Fibroblast of villous mesenchyme (primary cell): ENCODE data around the gene DPAGT1. TPM values are rescaled to one million over a fixed set of nuclear protein-coding genes. Genes with fewer than 3 reads are reported as not detected.

Experiments used
- DNase-seq: peaks from one replicate; pipeline ENCODE4 v3.0.0-alpha.2; 2010; ENCODE audit warnings: low read depth
- H3K4me3 ChIP-seq: 2 replicates; pipeline ENCODE4 v1.5.1; 2011; ENCODE audit warnings: low read depth, mild to moderate bottlenecking, low read length
- total RNA-seq: library from RNA; depleted of rRNA; stranded (reverse); fragments of >200 nt; gene quantifications from 2 replicates; pipeline ENCODE4 v1.2.3, GENCODE V29; 2012
- TF ChIP-seq, protein P1 (sequence below): IDR thresholded peaks from 2 replicates; pipeline ENCODE4 v1.5.1; 2012; ENCODE audit warnings: low read depth, mild to moderate bottlenecking, low read length; ENCODE audit not compliant: insufficient read depth

Gene DPAGT1
- total RNA-seq: 21.3 and 29.4 TPM in 2 replicates

DNA sequence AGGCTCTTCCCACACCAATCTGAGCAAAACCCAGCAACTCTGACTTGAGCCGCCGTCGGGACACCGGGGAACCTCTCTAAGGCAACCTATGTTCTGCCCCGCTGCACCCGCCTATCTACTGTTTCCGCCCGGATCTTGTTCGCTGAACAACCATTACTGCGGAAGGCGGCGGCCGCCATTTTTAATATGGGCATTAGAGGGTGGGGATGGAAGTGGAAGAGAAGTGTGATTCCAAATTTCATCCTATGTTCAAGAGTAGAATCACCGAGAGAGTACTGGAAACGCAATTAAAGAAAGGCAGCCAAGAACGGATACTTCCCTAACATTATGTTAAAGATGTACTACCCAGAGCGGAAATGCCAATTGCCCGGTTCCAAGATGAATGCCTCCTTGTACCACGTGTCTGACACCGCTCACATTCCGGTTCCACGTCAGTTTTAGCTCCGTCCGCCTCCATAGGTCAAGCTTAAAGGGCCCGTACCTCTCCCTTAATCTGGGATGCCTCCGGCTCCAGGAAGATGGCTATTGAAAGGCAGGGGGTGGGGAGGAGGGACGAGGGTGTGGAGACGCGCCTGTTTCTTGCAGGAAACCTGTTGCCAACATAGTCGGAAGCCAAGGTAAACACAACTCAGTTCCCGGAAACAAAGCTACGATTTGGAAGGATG is at the start of gene DPAGT1:
DPAGT1 (minus strand) TSS at position 95 of the 665 bp plus-strand sequence. CDS start 198 bp downstream, outside the sequence.
- TF ChIP-seq, protein P1, sequence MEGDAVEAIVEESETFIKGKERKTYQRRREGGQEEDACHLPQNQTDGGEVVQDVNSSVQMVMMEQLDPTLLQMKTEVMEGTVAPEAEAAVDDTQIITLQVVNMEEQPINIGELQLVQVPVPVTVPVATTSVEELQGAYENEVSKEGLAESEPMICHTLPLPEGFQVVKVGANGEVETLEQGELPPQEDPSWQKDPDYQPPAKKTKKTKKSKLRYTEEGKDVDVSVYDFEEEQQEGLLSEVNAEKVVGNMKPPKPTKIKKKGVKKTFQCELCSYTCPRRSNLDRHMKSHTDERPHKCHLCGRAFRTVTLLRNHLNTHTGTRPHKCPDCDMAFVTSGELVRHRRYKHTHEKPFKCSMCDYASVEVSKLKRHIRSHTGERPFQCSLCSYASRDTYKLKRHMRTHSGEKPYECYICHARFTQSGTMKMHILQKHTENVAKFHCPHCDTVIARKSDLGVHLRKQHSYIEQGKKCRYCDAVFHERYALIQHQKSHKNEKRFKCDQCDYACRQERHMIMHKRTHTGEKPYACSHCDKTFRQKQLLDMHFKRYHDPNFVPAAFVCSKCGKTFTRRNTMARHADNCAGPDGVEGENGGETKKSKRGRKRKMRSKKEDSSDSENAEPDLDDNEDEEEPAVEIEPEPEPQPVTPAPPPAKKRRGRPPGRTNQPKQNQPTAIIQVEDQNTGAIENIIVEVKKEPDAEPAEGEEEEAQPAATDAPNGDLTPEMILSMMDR: no peak
- H3K4me3 ChIP-seq: peak within 1 kb of the TSS; percentile 89
- DNase-seq: peak; percentile 97

DNA sequence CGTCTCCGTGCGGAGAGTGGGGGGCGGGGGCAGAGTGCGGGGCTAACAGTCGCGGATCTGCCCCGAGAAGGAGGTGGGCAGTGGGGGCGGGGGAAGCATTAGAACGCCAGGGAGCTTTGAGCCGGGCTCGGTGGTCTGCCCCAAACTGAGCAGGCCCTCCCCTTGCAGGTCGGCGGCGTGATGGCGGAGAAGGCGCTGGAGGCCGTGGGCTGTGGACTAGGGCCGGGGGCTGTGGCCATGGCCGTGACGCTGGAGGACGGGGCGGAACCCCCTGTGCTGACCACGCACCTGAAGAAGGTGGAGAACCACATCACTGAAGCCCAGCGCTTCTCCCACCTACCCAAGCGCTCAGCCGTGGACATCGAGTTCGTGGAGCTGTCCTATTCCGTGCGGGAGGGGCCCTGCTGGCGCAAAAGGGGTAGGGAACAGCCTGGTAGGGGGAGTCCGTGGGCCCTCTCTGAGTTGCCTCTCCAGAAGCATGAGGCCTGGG is 48.2 kb upstream of the DPAGT1 start:
- TF ChIP-seq, protein P1: no peak
- DNase-seq: no peak
- peak overlapping the region; percentile 58 for H3K4me3 ChIP-seq

DNA sequence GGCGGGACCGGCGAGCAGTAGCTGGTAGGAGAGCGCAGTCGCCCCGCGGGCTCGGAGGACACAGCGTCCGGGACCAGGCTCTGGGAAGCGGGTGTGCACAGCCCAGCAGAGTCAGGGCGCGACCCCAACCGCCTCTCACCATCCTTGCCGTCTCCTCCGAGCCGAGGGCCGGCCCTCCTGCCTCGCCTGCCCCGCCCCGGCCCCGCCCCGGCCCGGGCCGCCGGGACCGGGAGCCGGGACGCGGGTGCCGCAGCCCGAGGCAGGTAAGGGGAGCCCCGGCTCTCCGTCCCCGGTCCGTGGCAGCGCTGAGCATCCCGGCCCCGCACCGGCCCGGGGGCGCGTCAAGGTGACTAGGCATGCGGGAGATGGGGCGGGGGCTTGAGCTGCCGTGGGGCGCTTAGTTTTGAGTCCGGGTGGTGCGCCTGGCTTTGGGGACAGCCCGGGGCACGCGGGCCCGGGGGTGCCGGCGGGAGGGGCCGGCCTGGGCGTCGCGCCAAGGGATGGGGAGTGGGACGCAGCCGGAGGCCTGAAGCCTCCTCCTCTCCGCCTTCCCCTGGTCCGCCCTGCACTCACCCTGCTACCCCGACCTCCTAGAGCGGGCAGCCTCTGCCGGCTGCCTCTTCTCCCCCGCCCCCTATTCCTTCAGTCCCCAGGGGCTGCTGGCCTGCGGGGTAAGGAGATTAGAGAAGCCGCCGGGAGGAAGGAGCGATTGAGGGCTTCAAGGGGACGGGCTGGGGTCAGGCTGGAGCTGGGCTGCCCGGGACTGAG is 47.5 kb upstream of the DPAGT1 start, which contains the start of gene ABCG4:
ABCG4 (plus strand) TSS at position 35 of the 768 bp plus-strand sequence. CDS start 914 bp downstream, outside the sequence.
- H3K4me3 ChIP-seq: peak within 1 kb of the TSS; percentile 58
- peak; percentile 16 for DNase-seq
- TF ChIP-seq, protein P1: no peak

DNA sequence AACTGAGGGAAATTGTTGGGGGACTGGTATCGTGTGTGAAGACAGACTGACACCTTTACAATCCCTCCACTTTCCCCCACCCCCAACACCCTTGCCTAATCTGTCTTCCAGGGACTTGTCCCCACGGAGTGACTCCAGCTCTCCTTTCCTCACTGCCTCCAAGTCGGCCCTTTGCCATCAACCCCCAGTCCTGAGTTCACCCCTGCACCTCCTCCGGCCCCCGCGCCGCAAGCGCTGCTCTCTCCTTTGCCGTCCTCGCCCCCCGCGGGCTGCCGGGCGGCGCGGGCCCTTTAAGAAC is 47.0 kb upstream of the DPAGT1 start:
- TF ChIP-seq, protein P1: no peak
- H3K4me3 ChIP-seq: peak overlapping the region; percentile 58
- no peak for DNase-seq

DNA sequence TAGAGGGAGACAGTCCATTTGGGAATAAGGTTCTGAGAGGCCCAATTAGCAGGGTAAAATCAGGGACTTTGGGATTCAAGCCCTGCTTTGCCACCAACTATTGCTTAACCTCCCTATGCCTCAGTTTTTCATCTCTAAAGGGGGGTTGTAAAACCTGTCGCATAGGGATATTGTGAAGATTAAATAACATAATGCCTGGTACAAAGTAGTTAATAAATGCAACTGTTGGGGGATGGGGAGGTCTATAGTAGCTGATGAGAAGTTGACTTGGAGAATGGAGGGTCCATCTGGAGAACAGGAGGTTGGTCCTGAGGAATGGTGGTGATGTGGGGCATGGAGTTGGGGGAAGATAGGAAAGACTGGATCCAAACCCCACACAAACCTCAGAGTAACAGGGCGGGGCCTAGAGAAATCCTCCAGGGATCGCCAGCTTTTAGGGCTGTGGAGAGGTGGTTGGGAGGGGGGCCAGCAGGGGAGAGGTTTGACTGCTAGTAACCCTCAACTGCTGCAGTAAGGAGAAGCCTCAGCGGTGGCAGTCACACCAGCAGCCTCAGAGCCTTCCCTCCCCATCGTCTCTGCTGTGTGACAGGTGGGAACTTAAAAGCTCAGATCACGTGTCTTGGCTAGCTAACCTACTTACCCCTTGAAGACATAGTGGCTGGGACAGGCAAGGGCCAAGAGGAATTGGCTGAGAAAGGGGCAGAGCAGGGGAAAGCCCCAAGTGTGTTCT is 46.1 kb upstream of the DPAGT1 start:
- TF ChIP-seq, protein P1: no peak
- H3K4me3 ChIP-seq: no peak overlapping the region
- no peak for DNase-seq

DNA sequence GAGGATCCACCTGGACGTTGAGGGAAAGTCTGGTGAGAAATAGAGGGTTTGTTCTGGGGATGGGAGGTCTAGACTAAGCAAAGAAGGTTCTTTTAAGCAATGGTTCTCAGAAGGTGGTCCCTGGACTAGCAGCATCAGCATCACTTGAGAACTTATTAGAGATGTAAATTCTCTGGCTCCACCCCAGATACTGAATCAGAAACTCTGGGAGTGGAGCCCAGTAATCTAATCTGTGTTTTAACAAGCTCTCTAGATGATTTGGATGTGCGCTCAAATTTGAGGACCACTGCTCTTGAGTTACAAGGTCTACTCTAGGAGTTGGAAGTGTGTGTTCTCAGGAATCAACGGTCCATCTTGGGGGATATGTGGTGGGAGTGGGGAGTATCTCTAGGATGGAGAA is 43.9 kb upstream of the DPAGT1 start:
- no peak overlapping the region for H3K4me3 ChIP-seq
- TF ChIP-seq, protein P1: no peak
- no peak for DNase-seq
